DOHH2 (cell line): ENCODE data around the gene HBG2.

Experiments
- H3F3A ChIP-seq: fragments of 200-600 bp; sonication (generic), shearing (Covaris generic); 2 replicates; pipeline ENCODE4 v1.6.0; 2016; ENCODE audit warnings: antibody characterized with exemption, mild to moderate bottlenecking; ENCODE audit not compliant: control insufficient read depth, insufficient read depth
- H3K27ac ChIP-seq: fragments of 200-600 bp; sonication (generic); 2 replicates; pipeline ENCODE4 v1.5.1; 2014; ENCODE audit warnings: low read depth, mild to moderate bottlenecking, low read length, moderate library complexity
- H3K27me3 ChIP-seq: fragments of 200-600 bp; sonication (generic); 2 replicates; pipeline ENCODE4 v1.6.1; 2014; ENCODE audit warnings: mild to moderate bottlenecking, low read length, mixed read lengths; ENCODE audit not compliant: control insufficient read depth
- H3K36me3 ChIP-seq: fragments of 200-600 bp; sonication (generic); 2 replicates; pipeline ENCODE4 v1.6.1; 2014; ENCODE audit warnings: mild to moderate bottlenecking, low read length, moderate library complexity, mixed read lengths; ENCODE audit not compliant: control insufficient read depth
- H3K4me1 ChIP-seq: fragments of 200-600 bp; sonication (generic); 2 replicates; pipeline ENCODE4 v1.6.1; 2014; ENCODE audit warnings: mild to moderate bottlenecking, low read length, mixed read lengths; ENCODE audit not compliant: control insufficient read depth
- H3K4me2 ChIP-seq: fragments of 200-600 bp; sonication (generic); 2 replicates; pipeline ENCODE4 v1.6.0; 2014; ENCODE audit warnings: mild to moderate bottlenecking, low read length, moderate library complexity
- H3K4me3 ChIP-seq: fragments of 200-600 bp; sonication (generic); 2 replicates; pipeline ENCODE4 v1.5.1; 2014; ENCODE audit warnings: mild to moderate bottlenecking, low read length, mixed read lengths
- H3K79me2 ChIP-seq: fragments of 200-600 bp; sonication (generic); 2 replicates; pipeline ENCODE4 v1.6.1; 2014; ENCODE audit warnings: mild to moderate bottlenecking, low read length, mixed read lengths; ENCODE audit not compliant: control insufficient read depth
- H3K9me2 ChIP-seq: fragments of 200-600 bp; sonication (generic); replicated peaks from 2 replicates; pipeline ENCODE4 v1.6.1; 2014; ENCODE audit warnings: mild to moderate bottlenecking, low read length, mixed read lengths; ENCODE audit not compliant: control insufficient read depth
- H3K9me3 ChIP-seq: fragments of 200-600 bp; sonication (generic); 2 replicates; pipeline ENCODE4 v1.6.1; 2014; ENCODE audit warnings: antibody characterized with exemption, low read length, mixed read lengths; ENCODE audit not compliant: control insufficient read depth, insufficient read depth
- H4K20me1 ChIP-seq: fragments of 200-600 bp; sonication (generic); 2 replicates; pipeline ENCODE4 v1.6.0; 2014; ENCODE audit warnings: low read depth, mild to moderate bottlenecking, antibody characterized with exemption, low read length, moderate library complexity; ENCODE audit not compliant: control insufficient read depth, insufficient read depth
- EZH2phosphoT487 ChIP-seq: fragments of 200-600 bp; sonication (generic); IDR thresholded peaks from 2 replicates; pipeline ENCODE4 v1.6.1; 2017; ENCODE audit warnings: borderline replicate concordance, mild to moderate bottlenecking, antibody characterized with exemption, low read length, moderate library complexity, mixed read lengths
- TF ChIP-seq, protein P1 (sequence below): fragments of 200-600 bp; sonication (generic); IDR thresholded peaks from one replicate; pipeline ENCODE4 v1.5.1; 2014; ENCODE audit warnings: antibody characterized with exemption, mild to moderate bottlenecking, low read depth, low read length; ENCODE audit not compliant: poor library complexity, severe bottlenecking

HBG2 gene

DNA sequence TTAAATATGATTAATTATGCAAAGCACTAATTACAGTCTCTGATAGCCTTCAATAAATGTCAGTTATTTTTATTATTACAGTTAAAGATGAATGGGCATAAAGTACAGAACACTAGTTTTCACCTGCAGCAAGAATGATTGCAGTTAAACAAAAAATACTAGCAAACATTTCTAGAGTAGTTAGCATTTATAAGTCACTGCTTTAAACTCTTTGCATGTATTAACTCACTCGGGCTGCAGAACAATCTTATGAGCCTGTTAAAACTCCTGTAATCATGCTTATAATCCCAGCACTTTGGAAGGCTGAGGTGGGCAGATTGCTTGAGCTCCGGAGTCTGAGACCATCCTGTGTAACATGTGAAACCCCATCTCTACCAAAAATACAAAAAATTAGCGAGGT, 32.3 kb upstream of the HBG2 start:
- Histone ChIP-seq H3K9me3 (no peaks in the 10 kb centered on the region), H3K4me2 (no peak overlapping the region), H3K36me3 (no peaks in the 10 kb centered on the region), H4K20me1 (no peaks in the 10 kb centered on the region), H3K27ac (no peak overlapping the region), H3K79me2 (no peaks in the 10 kb centered on the region), H3K4me1 (no peaks in the 10 kb centered on the region), H3K27me3 (no peaks in the 10 kb centered on the region), H3K4me3 (no peak overlapping the region), H3K9me2 (no peaks in the 10 kb centered on the region), H3F3A (no peaks in the 10 kb centered on the region)
- TF ChIP-seq, protein P1, sequence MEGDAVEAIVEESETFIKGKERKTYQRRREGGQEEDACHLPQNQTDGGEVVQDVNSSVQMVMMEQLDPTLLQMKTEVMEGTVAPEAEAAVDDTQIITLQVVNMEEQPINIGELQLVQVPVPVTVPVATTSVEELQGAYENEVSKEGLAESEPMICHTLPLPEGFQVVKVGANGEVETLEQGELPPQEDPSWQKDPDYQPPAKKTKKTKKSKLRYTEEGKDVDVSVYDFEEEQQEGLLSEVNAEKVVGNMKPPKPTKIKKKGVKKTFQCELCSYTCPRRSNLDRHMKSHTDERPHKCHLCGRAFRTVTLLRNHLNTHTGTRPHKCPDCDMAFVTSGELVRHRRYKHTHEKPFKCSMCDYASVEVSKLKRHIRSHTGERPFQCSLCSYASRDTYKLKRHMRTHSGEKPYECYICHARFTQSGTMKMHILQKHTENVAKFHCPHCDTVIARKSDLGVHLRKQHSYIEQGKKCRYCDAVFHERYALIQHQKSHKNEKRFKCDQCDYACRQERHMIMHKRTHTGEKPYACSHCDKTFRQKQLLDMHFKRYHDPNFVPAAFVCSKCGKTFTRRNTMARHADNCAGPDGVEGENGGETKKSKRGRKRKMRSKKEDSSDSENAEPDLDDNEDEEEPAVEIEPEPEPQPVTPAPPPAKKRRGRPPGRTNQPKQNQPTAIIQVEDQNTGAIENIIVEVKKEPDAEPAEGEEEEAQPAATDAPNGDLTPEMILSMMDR, result no peak
- no peak for TF ChIP-seq EZH2phosphoT487

DNA sequence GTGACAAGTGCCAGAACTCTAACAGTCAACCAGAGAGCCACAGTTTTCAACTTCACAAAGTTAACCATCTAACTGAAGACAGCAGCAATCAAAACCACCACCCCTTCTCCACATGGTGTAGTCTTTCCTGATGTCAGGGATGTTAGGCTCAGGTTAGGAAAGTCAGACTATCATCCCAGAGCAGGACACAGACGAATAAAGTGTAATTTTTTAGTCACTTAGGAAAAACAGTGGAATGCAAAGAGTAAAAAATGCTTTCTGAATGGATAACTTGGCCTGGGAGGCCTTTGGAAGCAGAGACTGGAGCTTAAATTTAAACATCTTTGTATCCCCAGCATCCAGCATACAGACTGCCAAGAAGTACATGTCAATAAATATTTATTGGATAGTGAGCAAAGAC, 31.8 kb upstream of the HBG2 start:
- no peak for TF ChIP-seq EZH2phosphoT487
- TF ChIP-seq, protein P1, result no peak
- Histone ChIP-seq H3K9me3 (no peaks in the 10 kb centered on the region), H3K4me1 (no peaks in the 10 kb centered on the region), H3K4me2 (no peak overlapping the region), H3F3A (no peaks in the 10 kb centered on the region), H3K36me3 (no peaks in the 10 kb centered on the region), H3K79me2 (no peaks in the 10 kb centered on the region), H3K27ac (no peak overlapping the region), H4K20me1 (no peaks in the 10 kb centered on the region), H3K27me3 (no peaks in the 10 kb centered on the region), H3K9me2 (no peaks in the 10 kb centered on the region), H3K4me3 (no peak overlapping the region)

DNA sequence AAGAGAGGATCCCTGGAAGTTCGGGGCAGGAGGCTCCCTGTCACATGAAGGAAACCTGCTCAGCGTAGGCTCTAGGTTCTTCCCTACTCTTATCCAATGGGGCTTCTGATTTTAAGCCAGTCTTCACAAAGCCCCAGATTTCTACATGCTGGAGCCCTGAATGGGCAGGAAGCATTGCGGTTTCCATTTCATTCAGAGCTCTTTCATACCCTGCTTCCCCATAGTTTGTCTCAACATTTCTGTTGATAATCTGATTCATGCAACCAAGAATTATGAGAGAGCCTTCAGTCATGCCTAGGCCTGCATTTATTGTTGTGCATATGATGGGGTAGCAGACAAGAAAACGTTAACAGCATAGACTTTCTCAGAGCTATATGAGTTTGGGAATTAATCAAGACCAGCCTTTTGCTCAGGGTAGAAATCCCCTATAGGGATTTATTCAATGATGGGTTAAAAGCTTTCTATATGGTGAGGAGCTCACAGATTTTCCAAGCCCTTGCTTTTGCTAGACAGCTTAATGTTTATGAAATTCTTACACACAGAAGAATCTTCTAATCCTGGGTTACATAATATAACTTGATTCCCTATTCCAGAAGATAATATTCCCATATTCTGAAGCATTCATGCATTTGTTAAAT, 31.2 kb upstream of the HBG2 start:
- Histone ChIP-seq H4K20me1 (no peaks in the 10 kb centered on the region), H3K36me3 (no peaks in the 10 kb centered on the region), H3K9me3 (no peaks in the 10 kb centered on the region), H3K4me3 (no peak overlapping the region), H3K9me2 (no peaks in the 10 kb centered on the region), H3K79me2 (no peaks in the 10 kb centered on the region), H3K4me2 (no peak overlapping the region), H3K27ac (no peak overlapping the region), H3F3A (no peaks in the 10 kb centered on the region), H3K4me1 (no peaks in the 10 kb centered on the region), H3K27me3 (no peaks in the 10 kb centered on the region)
- TF ChIP-seq, protein P1, result no peak
- TF ChIP-seq EZH2phosphoT487, result no peak
